T-helper 1 cell treated with Interleukin-12 subunit alpha and Interleukin-12 subunit beta and Interleukin-4 antibody, amounts not matched to agents 30 μg/mL and 1 μg/mL, for 36 hours (primary cell): ENCODE results near the gene ELFN2.

ENCODE experiments used
- H3K27ac Mint-ChIP-seq: one replicate; pipeline ENCODE4 v1.8.0; 2021; ENCODE audit warnings: mild to moderate bottlenecking, mixed read lengths
- H3K27me3 Mint-ChIP-seq: one replicate; pipeline ENCODE4 v1.8.0; 2021; ENCODE audit warnings: low read depth, mixed read lengths
- H3K36me3 Mint-ChIP-seq: one replicate; pipeline ENCODE4 v1.8.0; 2021; ENCODE audit warnings: low read depth, mixed read lengths
- H3K4me1 Mint-ChIP-seq: one replicate; pipeline ENCODE4 v1.8.0; 2021; ENCODE audit warnings: low read depth, mixed read lengths
- H3K4me3 Mint-ChIP-seq: one replicate; pipeline ENCODE4 v1.8.0; 2021; ENCODE audit warnings: mild to moderate bottlenecking, moderate library complexity, mixed read lengths
- H3K9me3 Mint-ChIP-seq: one replicate; pipeline ENCODE4 v1.8.0; 2021; ENCODE audit warnings: mixed read lengths

The ELFN2 gene

DNA sequence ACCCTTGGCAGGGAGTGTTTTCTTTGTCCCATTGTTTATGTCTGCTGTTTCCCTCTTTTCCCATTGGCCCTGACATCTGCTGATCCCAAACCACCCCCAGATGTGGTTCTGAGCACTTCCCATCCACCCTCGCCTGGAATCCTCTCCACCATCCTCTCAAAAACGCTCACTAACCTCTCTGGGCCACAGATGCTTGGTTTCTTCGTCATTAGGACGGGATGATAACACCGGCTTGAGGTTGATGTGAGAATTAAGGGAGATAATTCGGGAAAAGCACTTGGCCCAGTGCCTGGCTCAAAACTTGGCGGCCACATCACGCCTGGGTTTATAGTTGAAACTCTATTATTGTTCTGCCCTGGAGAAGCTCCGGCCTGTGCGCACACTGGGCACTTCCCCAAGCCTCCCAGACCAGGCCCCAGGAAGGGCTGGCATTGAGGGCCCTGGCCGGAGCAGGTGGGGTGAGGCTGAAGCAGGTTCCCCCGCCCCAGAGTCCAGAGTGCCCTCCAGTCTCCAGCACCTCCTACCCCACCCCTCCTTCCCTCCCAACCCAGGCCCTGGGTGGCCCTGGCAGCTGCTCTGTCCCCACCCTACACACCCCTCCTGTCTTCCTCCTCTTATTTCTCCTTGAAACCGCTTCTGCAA lies 81.3 kb downstream of the ELFN2 start:
- Mint-ChIP-seq H3K4me1 (no peaks in the 10 kb centered on the region), H3K36me3 (no peaks in the 10 kb centered on the region), H3K27me3 (peaks cover 5% of the 10 kb centered on the region), H3K27ac (no peak overlapping the region), H3K4me3 (no peak overlapping the region), H3K9me3 (no peaks in the 10 kb centered on the region)

DNA sequence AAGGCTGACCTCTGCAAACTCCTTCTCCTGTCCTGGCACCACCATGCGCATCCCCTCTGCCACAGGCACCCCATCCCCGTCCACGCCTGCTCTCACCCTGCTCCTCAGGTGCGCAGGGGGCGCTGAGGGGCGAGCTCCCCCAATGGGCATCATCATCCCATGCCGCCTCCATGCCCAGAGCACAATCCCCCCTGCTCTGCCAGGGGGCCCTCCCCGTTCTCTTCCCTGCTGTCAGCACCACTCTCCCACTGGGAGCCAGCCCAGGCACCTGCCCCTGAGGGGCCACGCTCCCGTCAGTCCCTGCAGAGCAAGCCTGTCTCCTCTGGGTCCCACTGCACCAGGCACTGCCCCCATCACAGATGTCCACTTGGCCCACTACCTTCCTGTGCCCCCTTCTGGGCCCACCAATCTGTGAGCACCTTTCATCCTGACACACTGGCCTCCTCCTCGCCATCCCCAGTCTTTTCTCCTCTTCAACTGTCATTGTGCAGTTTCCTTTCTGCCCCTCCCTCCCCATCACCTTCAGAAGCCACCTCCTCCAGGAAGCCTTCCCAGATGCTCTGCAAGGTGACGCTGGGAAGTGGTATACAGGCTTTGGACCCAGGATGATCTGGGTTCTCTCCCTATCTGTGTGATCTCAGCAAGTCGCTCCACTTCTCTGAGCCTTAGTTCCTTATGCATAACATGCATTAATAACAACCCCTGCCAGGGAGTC lies 82.4 kb downstream of the ELFN2 start:
- H3K27ac Mint-ChIP-seq, result no peak overlapping the region

DNA sequence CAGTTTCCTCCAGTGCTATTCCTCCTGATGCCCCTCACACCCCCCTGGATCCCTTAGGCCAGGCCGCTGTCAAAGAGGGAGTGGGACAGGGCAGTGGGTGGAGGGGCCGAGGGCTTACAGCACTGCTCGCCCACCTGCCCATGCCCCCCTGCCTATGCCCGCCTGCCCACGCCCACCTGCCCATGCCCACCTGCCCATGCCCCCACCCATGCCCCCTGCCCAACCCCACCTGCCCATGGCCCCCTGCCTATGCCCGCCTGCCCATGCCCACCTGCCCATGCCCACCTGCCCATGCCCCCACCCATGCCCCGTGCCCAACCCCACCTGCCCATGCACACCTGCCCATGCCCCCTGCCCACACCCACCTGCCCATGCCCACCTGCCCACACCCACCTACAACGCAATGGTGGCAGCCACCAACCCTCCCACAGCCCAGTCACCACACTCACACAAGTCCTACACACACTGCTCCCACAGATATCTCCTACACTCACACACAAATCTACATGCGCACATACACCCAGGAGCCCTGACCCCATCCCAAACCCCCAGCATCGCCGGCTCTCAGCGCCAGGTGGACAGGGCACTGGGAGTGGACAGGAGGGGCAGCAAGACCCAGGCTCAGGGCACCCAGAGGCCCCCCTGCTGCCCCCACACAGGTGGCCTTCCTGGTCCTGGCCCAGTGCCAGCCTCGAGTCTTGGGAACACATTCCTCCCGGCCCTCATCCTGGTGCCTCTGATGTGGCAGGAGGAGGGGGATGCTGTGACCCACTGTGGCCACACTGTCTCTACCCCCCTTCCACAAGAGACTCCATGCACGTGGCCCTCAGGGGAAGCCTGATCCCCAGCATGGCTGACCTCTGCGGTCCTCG lies 83.2 kb downstream of the ELFN2 start:
- Mint-ChIP-seq H3K36me3 (no peaks in the 10 kb centered on the region), H3K9me3 (no peaks in the 10 kb centered on the region), H3K27me3 (peaks cover 5% of the 10 kb centered on the region), H3K4me1 (no peaks in the 10 kb centered on the region), H3K4me3 (no peak overlapping the region), H3K27ac (no peak overlapping the region)

More for the DNA sequence above, 82.4 kb downstream of the ELFN2 start:
- H3K27me3 Mint-ChIP-seq, result peaks cover 5% of the 10 kb centered on the region
- H3K4me1 Mint-ChIP-seq, result no peaks in the 10 kb centered on the region
- H3K4me3 Mint-ChIP-seq, result no peak overlapping the region
- no peaks in the 10 kb centered on the region for H3K36me3 Mint-ChIP-seq
- no peaks in the 10 kb centered on the region for H3K9me3 Mint-ChIP-seq

DNA sequence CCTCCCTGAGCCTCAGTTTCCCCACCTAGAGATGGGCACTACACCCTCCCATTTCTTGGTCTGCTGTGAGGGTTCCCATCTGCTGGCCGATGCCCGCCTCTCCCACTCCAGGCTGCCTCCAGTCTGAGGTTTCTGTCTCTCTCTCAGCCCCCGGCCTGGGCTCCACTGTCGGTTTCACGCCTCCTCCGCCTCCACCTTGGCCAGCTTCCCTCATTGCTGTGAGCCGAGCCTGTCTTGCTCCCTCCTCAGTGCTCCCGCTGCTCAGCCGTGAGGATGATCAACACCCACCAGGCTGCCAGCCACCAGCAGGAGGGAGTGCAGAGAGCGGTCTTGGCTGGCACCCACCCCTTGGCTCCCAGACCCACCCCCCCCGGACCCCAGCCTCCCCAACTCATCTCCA lies 83.9 kb downstream of the ELFN2 start:
- H3K27me3 Mint-ChIP-seq, result peaks cover 7% of the 10 kb centered on the region
- no peaks in the 10 kb centered on the region for H3K4me1 Mint-ChIP-seq
- no peak overlapping the region for H3K4me3 Mint-ChIP-seq
- no peaks in the 10 kb centered on the region for H3K36me3 Mint-ChIP-seq
- H3K27ac Mint-ChIP-seq, result no peak overlapping the region
- no peaks in the 10 kb centered on the region for H3K9me3 Mint-ChIP-seq

DNA sequence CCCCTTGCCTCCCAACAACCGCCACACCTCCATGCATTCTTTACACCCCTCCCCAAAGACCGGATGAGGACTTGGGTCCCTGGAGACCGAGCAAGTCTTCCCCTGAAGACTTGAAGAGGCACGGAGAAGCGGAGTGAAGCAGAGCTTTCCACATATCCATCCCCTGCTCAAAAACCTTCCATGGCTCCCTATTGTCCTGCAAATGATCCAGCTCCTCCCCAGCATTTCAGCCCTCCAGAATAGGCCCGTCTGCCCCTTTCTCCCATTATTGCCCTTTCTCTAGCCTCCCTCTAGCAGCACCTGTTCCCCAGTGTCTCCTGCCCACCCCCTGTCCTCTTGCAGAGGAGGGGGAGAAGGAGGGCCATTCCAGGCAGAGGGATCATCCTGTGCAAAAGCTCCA lies 85.2 kb downstream of the ELFN2 start:
- Mint-ChIP-seq H3K27me3 (peaks cover 15% of the 10 kb centered on the region), H3K4me1 (no peaks in the 10 kb centered on the region), H3K9me3 (no peaks in the 10 kb centered on the region), H3K4me3 (no peak overlapping the region), H3K27ac (no peak overlapping the region), H3K36me3 (no peaks in the 10 kb centered on the region)

DNA sequence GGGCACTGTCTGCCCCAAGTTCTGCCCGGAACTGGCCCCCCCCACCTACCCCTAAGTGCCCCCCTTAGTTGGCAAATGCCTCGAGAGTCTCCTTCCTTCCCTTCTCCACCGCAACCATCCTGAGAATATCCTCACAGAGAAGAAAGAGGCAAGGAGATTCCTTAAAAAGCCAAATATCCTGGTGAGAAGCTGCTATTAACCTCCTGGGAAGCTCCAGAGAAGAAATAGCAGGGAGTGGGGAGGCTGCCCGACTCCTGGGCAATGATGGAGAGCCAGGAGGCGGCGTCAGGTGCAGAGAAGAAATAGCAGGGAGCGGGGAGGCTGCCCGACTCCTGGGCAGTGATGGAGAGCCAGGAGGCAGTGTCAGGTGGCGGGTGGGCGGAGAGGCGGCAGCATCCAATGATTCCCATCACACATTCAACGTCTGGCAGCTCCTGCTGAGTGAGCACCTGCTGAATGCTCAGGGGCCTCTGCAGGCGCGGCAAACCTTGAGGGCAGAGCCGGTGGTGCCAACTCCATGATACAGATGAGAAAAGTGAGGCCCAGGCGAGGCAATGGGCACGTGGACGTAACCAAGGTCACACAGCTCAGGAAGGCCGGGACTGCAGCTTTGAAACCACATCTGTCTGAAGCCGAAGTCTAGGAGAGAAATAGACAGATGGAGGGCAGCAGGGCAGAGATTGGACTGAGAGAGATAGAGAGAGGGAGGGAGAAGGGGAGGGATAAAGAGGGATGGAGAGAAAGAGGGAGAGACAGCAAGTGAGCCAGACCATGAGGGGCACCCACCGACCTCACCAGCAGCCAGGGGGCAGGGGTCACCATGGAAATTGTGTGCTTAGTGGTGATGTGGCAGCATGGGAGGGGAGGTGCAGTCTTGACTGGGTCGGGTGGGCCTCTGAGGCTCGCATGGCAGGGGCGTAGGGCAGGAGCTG lies 86.7 kb downstream of the ELFN2 start:
- H3K4me3 Mint-ChIP-seq, result no peak overlapping the region
- peaks cover 28% of the 10 kb centered on the region for H3K27me3 Mint-ChIP-seq
- no peaks in the 10 kb centered on the region for H3K9me3 Mint-ChIP-seq
- no peaks in the 10 kb centered on the region for H3K36me3 Mint-ChIP-seq
- no peaks in the 10 kb centered on the region for H3K4me1 Mint-ChIP-seq
- no peak overlapping the region for H3K27ac Mint-ChIP-seq

DNA sequence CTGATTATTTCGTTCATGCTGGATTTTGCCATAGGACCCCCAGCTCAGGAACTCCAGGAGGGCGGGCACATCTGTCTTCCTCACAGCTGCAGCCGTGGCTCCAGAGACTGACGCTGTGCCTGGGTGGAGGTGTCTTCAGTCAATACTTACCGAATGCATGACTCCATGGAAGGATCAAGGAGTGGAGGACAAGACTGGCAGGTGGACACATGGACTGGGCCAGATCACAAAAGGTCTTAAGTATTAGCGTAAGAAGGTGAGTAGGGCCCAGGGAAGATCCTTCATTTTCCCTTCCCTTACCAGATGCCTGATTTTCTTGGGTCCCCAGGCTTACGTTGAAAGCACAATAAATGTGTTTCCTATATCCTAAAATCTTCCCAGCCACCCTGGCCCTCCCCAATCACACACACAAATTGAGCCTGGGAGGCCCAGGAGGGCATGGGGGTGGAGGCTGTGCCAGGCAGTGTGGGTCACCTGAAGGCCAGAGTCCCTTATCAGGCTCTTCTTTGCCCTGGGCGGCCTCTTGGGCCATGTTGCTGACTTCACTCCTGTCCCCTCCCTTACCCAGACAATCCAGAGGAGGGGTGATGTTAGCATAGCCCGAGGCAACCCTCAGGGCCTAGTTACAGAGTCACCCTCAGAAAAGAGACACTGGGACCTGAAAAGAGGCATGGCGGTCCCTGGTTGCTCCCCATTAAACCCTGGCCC lies 88.6 kb downstream of the ELFN2 start:
- H3K27me3 Mint-ChIP-seq, result peaks cover 39% of the 10 kb centered on the region
- H3K36me3 Mint-ChIP-seq, result no peaks in the 10 kb centered on the region
- no peak overlapping the region for H3K27ac Mint-ChIP-seq
- H3K4me3 Mint-ChIP-seq, result no peak overlapping the region
- peaks cover 5% of the 10 kb centered on the region for H3K4me1 Mint-ChIP-seq
- H3K9me3 Mint-ChIP-seq, result no peaks in the 10 kb centered on the region

DNA sequence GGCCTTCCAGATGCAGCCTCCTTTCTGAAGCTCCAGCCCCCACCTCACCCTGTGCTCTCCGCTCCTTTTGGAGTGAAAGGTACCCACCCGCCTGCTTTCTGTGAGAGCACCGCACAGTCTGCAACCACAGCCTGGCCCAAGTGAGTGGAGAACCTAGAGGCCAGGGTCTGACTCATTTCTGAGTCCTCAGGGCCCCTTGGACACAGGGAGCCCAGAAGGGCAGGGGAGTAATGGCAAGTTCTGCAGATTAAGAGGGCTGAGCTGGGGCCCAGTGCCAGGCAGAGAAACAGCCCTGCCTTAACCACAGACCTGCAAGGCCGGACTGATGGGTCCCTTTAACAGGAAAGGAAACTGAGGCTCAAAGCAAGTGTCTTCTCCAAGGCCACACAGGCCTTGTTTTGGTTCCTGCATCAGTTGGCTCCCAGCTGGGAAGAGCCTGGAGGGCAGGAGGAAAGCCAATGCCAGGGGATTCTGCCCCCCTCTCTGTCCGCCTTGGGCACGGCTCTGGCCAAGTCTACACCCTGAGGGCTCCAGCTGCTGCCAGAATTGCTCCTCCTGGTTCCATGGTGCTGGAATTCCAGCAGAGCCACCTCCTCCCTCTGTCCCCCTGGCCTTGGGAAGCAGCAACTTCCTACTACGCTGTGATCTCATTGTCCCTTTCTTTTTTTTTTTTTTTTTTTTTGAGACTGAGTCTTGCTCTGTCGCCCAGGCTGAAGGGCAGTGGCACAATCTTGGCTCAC lies 89.9 kb downstream of the ELFN2 start:
- Mint-ChIP-seq H3K36me3 (no peaks in the 10 kb centered on the region), H3K9me3 (no peaks in the 10 kb centered on the region), H3K27ac (no peak overlapping the region), H3K4me3 (no peak overlapping the region), H3K4me1 (peaks cover 5% of the 10 kb centered on the region), H3K27me3 (peaks cover 50% of the 10 kb centered on the region)

DNA sequence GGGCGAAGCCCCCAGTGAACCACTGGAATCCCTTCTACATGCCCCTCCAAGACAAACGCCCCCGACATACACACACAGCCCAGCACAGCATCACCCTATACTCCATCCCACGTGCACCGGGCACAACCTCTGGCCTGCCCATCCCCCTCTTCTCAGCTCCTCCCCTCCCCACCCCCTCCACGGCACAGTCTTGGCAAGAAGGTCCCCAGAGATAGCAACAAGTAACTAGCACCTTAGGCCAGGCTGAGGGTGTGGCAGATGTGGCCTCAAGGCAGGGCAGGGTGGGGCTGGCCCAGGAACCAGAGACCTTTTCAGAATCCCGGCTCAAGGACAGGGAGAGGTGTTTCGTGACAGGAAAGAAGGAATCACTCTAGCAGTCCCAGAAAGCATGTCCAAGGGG lies 90.7 kb downstream of the ELFN2 start:
- Mint-ChIP-seq H3K4me3 (no peak overlapping the region), H3K27ac (no peak overlapping the region), H3K4me1 (peaks cover 5% of the 10 kb centered on the region), H3K36me3 (no peaks in the 10 kb centered on the region), H3K27me3 (peaks cover 58% of the 10 kb centered on the region), H3K9me3 (no peaks in the 10 kb centered on the region)

DNA sequence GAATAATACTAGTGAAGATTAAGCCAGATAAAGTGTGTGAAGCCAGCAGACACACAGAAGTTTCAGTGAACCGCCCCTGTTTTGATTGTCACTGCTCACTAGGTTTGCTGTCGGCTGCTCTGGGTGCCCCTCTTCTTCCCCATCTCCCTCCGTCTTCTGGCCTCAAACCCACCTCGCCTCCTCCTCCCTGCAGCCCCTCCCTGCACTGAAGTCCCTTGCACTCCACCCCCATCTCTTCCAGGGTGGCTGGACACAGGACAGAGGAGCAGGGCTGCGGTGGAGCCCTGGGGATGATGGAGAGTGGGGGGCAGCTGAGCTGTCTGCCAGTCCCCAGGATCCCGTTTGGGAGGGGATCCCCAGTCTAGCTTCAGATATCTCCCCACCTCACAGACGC lies 91.5 kb downstream of the ELFN2 start:
- peaks cover 63% of the 10 kb centered on the region for H3K27me3 Mint-ChIP-seq

DNA sequence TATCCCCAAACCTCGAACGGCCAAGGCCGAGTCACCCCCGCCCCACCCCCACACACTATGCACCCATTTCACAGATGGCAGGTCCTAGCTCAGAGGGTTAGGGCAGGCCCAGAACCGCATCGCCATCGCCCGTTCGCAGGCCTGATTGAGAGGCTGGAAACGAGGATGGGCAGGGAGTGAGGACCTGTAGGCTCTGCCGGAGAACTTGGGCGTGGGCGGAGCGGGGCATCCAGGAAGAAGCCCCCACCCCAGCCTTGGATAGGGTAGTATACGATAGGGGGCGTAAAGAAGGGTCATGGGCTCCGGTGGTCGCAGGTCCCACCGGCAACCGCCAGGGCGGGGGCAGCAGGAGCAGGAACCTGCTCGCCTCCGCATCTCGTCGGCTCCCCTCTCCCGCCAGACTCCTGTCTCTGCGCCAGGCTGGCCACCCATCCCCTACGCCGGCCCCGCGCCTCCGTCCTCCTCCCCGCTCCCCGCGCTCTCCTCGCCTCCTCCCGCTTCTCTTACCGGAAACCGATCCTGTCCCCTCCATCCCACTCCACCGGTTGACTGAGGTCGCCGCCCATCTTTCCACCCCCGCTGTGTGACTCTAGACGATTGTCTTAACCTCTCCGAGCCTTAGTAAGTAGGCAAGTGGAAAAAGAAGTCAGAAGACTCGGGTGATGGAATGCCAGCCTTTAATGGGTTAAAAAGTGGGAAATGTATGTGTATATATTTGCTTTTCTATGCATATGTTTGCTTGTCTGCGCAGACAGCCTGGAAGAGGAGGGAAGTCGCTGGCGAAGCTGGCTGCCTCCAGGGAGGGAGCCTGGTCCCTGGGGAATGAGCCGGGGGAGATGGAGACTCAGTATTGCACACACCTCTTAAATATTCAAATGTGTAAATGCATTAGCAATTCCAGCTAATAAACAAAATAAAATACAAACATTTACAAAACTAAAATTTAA lies 92.1 kb downstream of the ELFN2 start:
- no peaks in the 10 kb centered on the region for H3K9me3 Mint-ChIP-seq
- H3K27ac Mint-ChIP-seq, result no peak overlapping the region
- H3K4me3 Mint-ChIP-seq, result no peak overlapping the region
- H3K27me3 Mint-ChIP-seq, result peaks cover 66% of the 10 kb centered on the region
- no peaks in the 10 kb centered on the region for H3K36me3 Mint-ChIP-seq
- peaks cover 5% of the 10 kb centered on the region for H3K4me1 Mint-ChIP-seq

More for the DNA sequence above, 91.5 kb downstream of the ELFN2 start:
- Mint-ChIP-seq H3K4me1 (peaks cover 5% of the 10 kb centered on the region), H3K9me3 (no peaks in the 10 kb centered on the region), H3K36me3 (no peaks in the 10 kb centered on the region), H3K27ac (no peak overlapping the region), H3K4me3 (no peak overlapping the region)

DNA sequence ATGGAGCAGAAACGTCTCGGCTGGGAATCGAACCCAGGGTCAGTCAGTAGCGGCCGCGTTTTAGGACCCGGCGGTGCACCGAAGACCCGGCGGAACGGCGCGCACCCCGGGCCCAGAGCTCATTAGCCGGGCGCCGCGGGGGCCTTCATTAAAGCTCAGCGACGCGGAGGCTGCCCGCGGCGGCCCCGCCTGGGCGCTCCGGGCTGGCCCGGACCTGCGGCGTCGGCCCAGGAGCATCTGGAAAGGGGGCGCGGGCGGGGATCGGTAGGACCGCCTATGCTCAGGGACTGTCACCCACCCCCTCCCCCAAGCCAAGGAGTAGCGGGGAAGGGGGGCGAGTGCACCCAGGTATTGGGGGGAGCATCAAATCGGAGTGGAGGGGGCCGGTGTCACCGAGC lies 92.8 kb downstream of the ELFN2 start:
- no peak overlapping the region for H3K27ac Mint-ChIP-seq
- H3K9me3 Mint-ChIP-seq, result no peaks in the 10 kb centered on the region
- H3K27me3 Mint-ChIP-seq, result peaks cover 72% of the 10 kb centered on the region
- H3K4me3 Mint-ChIP-seq, result no peak overlapping the region
- peaks cover 5% of the 10 kb centered on the region for H3K4me1 Mint-ChIP-seq
- H3K36me3 Mint-ChIP-seq, result no peaks in the 10 kb centered on the region
